OCI-LY1 (cell line): ENCODE results near the gene MAN1C1.

Source experiments
- H2AFZ ChIP-seq: fragments of 200-600 bp; sonication (generic), shearing (Covaris generic); 2 replicates; pipeline ENCODE4 v1.6.0; 2014; ENCODE audit warnings: antibody characterized with exemption, mild to moderate bottlenecking, low read length
- H3F3A ChIP-seq: fragments of 200-600 bp; sonication (generic), shearing (Covaris generic); 2 replicates; pipeline ENCODE4 v1.6.0; 2014; ENCODE audit warnings: mild to moderate bottlenecking, antibody characterized with exemption, low read length, moderate library complexity; ENCODE audit not compliant: insufficient read depth
- H3K27ac ChIP-seq: fragments of 200-600 bp; sonication (generic); 2 replicates; pipeline ENCODE4 v1.5.1; 2014; ENCODE audit warnings: low read length, mixed run types, mild to moderate bottlenecking, low read depth; ENCODE audit not compliant: poor library complexity, severe bottlenecking
- H3K27me3 ChIP-seq: fragments of 200-600 bp; sonication (generic); 2 replicates; pipeline ENCODE4 v1.6.0; 2014; ENCODE audit warnings: antibody characterized with exemption, mild to moderate bottlenecking, low read length, moderate library complexity; ENCODE audit not compliant: insufficient read depth
- H3K36me3 ChIP-seq: fragments of 200-600 bp; sonication (generic); 2 replicates; pipeline ENCODE4 v1.6.1; 2014; ENCODE audit warnings: mild to moderate bottlenecking, antibody characterized with exemption, low read length, moderate library complexity, mixed read lengths; ENCODE audit not compliant: insufficient read depth
- H3K4me1 ChIP-seq: fragments of 200-600 bp; sonication (generic); 2 replicates; pipeline ENCODE4 v1.5.1; 2014; ENCODE audit warnings: mild to moderate bottlenecking, low read length, moderate library complexity; ENCODE audit not compliant: insufficient read depth, severe bottlenecking
- H3K4me2 ChIP-seq: fragments of 200-600 bp; sonication (generic), shearing (Covaris generic); 2 replicates; pipeline ENCODE4 v1.6.1; 2014; ENCODE audit warnings: low read length
- H3K4me3 ChIP-seq: fragments of 200-600 bp; sonication (generic); 2 replicates; pipeline ENCODE4 v1.5.1; 2014; ENCODE audit warnings: low read length, low read depth, mild to moderate bottlenecking, mixed read lengths; ENCODE audit not compliant: poor library complexity, severe bottlenecking
- H3K79me2 ChIP-seq: fragments of 200-600 bp; shearing (Covaris generic); 2 replicates; pipeline ENCODE4 v1.6.1; 2016; ENCODE audit warnings: mixed run types, low read length, mixed read lengths; ENCODE audit not compliant: insufficient read depth
- H3K9ac ChIP-seq: fragments of 200-600 bp; sonication (generic), shearing (Covaris generic); 2 replicates; pipeline ENCODE4 v1.6.1; 2014; ENCODE audit warnings: mild to moderate bottlenecking, low read length, mixed read lengths
- H3K9me2 ChIP-seq: fragments of 200-600 bp; sonication (generic), shearing (Covaris generic); 2 replicates; pipeline ENCODE4 v1.6.1; 2014; ENCODE audit warnings: low read depth, mild to moderate bottlenecking, low read length, mixed read lengths
- H3K9me3 ChIP-seq: fragments of 200-600 bp; shearing (Covaris generic); 2 replicates; pipeline ENCODE4 v1.6.1; 2014; ENCODE audit warnings: low read length, mixed read lengths
- H4K20me1 ChIP-seq: fragments of 200-600 bp; sonication (generic), shearing (Covaris generic); 2 replicates; pipeline ENCODE4 v1.6.0; 2016; ENCODE audit warnings: mild to moderate bottlenecking, low read length; ENCODE audit not compliant: insufficient read depth
- CTCF ChIP-seq: fragments of 200-600 bp; sonication (generic), shearing (Covaris generic); IDR thresholded peaks from 2 replicates; pipeline ENCODE4 v1.5.1; 2017; ENCODE audit warnings: mild to moderate bottlenecking, antibody characterized with exemption, low read length, moderate library complexity, mixed read lengths
- EZH2 ChIP-seq: fragments of 200-600 bp; sonication (generic), shearing (Covaris generic); IDR thresholded peaks from 2 replicates; pipeline ENCODE4 v1.8.0; 2017; ENCODE audit warnings: borderline replicate concordance, mixed run types, mild to moderate bottlenecking, antibody characterized with exemption, low read length, moderate library complexity, mixed read lengths

Gene MAN1C1

DNA sequence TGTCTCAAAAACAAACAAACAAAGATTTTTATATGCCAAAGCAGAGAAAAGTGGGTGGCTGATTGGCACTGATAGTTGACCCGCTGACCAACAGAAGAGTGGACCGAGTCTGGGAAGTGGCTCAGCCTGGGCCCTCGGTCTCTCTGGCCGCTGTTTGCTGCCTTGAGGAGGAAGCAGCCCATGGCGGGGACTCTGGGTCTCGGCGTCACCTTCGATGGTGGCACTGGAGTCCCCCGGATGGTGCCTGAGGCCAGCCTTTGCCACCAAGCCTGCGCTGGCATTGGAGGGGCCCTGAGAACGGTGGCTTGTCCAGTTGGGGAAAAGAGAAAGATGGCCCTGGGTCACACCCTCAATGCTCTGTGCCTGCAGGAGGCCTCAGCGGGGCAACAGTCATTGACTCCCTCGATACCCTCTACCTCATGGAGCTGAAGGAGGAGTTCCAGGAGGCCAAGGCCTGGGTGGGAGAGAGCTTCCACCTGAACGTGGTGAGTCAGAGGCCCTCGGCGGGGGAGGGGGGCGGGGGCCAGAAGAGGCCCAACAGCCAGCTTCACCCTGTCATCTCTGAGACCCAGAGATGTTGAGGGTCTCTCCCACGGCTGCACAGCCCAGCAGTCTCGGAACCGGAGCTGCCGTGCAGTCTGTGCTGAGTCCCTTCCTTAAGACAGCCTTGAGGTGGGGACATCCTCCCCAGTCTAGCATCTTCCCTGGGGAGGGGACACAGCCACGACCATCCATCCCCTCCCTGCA lies 129.9 kb downstream of the MAN1C1 start:
- Histone ChIP-seq H3K79me2 (no peaks in the 10 kb centered on the region), H3K27ac (no peak overlapping the region), H2AFZ (no peak overlapping the region), H3K4me3 (no peak overlapping the region), H4K20me1 (no peaks in the 10 kb centered on the region), H3K27me3 (no peaks in the 10 kb centered on the region), H3K36me3 (no peaks in the 10 kb centered on the region), H3F3A (no peaks in the 10 kb centered on the region), H3K4me1 (no peaks in the 10 kb centered on the region), H3K9me3 (no peaks in the 10 kb centered on the region), H3K9ac (no peak overlapping the region), H3K9me2 (no peaks in the 10 kb centered on the region), H3K4me2 (no peak overlapping the region)
- TF ChIP-seq CTCF: no peak
- TF ChIP-seq EZH2: no peak

- Histone ChIP-seq H3K79me2 (no peaks in the 10 kb centered on the region), H3K9me2 (no peaks in the 10 kb centered on the region), H3K36me3 (no peaks in the 10 kb centered on the region), H3K9me3 (no peaks in the 10 kb centered on the region), H3K4me1 (no peaks in the 10 kb centered on the region), H3K27ac (no peak overlapping the region), H3K4me3 (no peak overlapping the region), H3K4me2 (no peak overlapping the region), H2AFZ (no peak overlapping the region), H3F3A (no peaks in the 10 kb centered on the region), H4K20me1 (no peaks in the 10 kb centered on the region), H3K27me3 (no peaks in the 10 kb centered on the region), H3K9ac (no peak overlapping the region)
- TF ChIP-seq CTCF (no peak), EZH2 (no peak)
Observed at GRCh38 chr1:25747046-25747719, 130.6 kb downstream of the MAN1C1 start.

- no peaks in the 10 kb centered on the region for H3K9me3 ChIP-seq
- no peak overlapping the region for H3K9ac ChIP-seq
- no peak overlapping the region for H3K4me3 ChIP-seq
- H3K36me3 ChIP-seq: no peaks in the 10 kb centered on the region
- H4K20me1 ChIP-seq: no peaks in the 10 kb centered on the region
- H3K9me2 ChIP-seq: no peaks in the 10 kb centered on the region
- no peak overlapping the region for H3K27ac ChIP-seq
- no peaks in the 10 kb centered on the region; the same call in 1 of the 2 replicates for H3K27me3 ChIP-seq
- H2AFZ ChIP-seq: no peak overlapping the region
- H3F3A ChIP-seq: no peaks in the 10 kb centered on the region
- no peak overlapping the region for H3K4me2 ChIP-seq
- no peaks in the 10 kb centered on the region for H3K79me2 ChIP-seq
- no peaks in the 10 kb centered on the region for H3K4me1 ChIP-seq
- TF ChIP-seq CTCF: no peak
- TF ChIP-seq EZH2: no peak
Observed at GRCh38 chr1:25748531-25749205, 132.1 kb downstream of the MAN1C1 start.
